Measurements from ENCODE around the gene GMEB2.

DNA sequence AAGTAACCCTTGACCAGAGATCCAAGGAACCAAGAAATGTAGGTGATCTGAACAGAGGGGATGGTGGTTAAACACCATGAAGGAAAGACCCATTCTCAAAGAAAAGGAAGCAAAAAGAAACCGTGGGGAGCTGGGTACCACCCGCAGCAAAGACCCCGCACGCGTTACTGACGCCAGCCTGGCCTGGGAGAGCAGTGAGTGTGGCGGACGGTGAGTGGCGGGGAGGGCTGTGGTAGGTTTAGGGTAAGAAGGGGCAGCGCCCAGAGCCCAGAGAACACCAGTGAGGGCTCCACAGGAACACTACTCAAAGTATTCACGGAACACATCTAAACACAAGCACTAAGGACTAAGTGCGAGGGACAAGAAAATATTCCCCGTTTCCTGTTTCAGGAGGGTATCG lies 4.2 kb downstream of the GMEB2 start:
- TF ChIP-seq POLR2AphosphoS5 (IDR thresholded peaks at IDR 0.05; ENCODE audit: borderline replicate concordance, low read depth, low read length) (no peak), EZH2 (IDR thresholded peaks at IDR 0.05) (no peak), FOXP2 (optimal IDR thresholded peaks at IDR 0.05; ENCODE audit: control extremely low read depth, extremely low read length, insufficient read depth) (no peak)

All from SK-N-MC (cell line).